ENCODE measurements around the gene MME.

The MME gene

DNA sequence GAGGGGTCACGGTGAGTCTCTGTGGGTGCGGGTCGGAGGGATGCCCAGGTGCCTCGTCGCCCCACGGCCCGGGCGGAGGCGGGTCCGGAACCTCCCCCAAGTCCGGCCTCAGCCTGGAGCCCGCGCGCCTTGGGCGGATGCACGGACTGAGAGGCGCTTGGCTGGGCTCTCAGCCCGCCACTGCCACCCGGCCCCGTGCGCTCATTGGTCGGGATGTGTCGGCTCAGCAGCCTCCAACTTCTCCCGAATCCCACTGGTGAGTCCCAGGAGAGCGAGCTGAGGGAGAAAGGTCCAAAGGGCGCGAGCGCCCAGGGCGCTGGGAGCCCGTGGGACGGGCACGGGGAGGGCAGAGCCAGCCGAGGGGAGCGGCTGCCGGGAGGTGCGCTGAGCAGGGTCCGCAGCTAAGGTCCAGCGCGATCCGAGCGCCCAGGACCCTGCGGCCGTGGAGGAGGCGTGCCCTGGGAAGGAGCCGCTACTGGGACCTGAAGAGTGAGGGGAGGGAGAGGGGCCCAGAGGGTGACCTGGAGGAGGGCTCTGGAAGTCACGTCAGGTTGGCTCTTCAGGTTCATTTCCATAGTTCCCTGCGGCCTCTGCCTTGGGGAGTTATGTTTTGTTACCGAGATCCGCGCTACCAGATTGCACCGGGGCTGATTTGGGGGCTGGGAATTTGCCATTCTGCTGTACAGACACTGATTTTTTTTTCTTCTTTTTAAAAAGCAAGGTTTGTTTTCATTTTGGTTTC lies at the start of gene MME:
Gene MME (plus strand): TSS at position 574 of the 742 bp plus-strand sequence. CDS start 3,849 bp downstream, outside the sequence.
- DNase-seq (ENCODE audit: low spot score), result peak; percentile 90

DNA sequence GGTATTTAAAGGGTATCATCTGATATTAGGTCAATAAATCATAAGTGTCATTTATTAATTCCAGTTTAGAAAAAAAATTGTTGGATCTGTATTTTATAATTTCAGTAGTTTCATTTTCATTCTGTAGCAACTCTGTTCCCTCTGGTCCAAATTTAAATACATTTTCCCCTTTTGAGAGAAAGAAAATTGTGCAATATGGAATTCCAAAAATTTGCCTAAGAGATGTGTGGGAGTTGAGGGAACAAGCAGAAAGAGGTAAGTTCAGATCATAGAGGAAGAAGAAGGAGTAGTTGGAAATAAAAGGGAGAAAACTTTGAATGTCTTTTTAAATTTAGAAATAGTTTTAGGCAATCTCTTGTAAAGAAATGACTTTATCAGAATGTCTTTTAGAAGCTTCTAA lies 48.9 kb upstream of the MME start:
- DNase-seq (ENCODE audit: low spot score), result peak; percentile 27

DNA sequence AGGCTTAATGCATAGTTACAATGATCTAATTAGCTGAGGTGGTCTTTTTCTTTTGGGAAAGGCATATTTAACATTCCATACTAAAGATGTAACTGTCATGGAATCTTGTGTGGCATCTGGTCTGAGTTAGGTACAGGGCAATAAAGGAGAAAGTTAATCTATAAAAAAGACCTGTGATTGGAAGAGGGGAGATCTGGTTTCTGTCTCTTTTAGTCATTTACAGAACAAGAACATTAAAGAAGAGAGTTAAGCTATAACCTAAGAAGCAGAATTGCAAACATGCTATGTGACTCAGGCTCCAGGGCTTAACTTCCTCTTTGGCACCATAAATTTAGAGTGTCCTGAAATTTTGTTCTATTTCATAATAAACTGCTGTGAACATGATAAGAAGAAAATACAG lies 47.2 kb upstream of the MME start:
- DNase-seq (ENCODE audit: low spot score), result peak; percentile 20

DNA sequence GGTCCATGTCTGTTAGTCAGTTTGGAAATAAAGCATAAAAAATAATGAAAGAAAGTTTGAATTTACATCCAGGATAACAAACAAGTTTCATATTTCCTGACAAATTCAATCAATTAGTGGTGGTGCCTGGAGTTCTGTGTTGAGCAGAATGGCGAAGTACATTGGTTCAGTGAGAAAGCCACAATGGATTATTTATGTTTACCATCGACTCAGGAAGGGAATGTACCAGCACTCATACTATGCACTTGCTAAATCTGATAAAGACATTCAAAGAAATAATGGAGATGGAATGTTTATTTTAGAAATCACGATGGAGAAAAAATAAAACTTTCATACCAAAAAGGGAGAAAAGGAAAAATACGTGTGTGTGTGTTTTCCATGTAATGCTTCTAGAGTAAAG lies 45.3 kb upstream of the MME start:
- DNase-seq (ENCODE audit: low spot score), result no peak

DNA sequence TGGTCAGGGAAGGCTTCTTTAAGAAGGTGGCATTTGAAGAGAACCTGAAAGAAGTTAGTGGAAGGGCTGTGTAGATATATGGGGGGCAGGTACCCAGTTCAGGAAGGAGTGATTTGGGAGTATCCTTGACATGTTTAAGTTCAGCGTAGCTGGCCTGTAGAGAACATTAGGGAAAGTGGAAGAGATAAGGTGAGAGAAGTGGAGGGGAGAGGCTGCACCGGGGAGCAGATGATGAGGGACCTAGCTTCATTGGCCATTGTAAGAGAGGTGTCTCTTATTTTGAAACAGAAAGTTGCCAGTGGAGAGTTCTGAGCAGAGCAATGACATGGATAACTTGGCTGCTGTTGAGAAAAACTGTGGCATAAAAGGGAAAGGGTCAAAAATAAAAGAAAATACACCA lies 44.6 kb upstream of the MME start:
- DNase-seq (ENCODE audit: low spot score), result no peak

DNA sequence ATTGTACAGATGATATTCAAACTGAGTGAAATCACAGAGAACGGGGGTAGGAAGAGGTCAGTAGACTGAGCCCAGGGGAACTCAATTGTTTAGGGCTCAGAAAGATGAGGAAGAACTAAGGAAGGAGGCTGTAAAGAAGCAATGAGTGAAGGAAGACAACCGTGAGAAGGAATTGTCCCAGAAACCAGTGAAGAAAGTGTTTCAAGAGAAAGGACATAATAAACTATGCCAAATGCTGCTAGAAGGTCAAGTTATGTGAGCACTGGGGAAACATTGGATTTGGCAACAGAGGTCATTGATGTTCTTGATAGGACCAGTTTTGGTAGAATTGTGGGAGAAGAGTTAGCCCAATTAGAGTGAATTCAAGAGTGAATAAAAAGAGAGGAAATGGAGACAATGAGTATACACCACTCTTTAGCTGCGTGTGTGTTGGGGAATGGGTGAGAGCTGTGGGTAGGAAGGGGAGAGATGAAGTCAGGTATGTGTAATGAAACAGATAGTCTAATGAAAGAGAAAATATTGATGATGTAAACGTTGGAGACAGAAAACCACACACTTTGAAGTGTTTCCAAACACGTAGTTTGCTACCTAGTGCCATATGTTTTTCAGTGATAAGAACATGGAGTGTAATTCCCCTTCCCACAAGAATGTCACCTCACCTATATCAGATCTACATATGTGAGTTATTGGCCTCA lies 42.5 kb upstream of the MME start:
- no peak for DNase-seq (ENCODE audit: low spot score)

DNA sequence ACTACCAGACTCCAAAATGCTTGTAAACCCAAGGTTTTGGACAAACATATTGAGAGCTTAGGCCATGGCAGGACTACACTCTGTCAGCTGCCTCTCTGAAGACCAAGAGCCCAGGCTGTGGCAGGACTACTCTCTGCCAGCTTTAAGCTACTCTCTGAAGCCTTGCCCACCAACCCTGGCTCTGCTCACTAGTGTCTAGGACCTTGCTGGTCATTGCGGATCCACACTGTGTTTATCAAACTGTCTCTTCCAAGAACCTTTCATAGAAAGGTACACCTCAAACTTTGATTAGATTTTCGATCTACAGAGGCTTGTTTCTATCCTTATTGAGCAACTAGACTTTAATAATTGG lies 41.9 kb upstream of the MME start:
- DNase-seq (ENCODE audit: low spot score), result no peak

DNA sequence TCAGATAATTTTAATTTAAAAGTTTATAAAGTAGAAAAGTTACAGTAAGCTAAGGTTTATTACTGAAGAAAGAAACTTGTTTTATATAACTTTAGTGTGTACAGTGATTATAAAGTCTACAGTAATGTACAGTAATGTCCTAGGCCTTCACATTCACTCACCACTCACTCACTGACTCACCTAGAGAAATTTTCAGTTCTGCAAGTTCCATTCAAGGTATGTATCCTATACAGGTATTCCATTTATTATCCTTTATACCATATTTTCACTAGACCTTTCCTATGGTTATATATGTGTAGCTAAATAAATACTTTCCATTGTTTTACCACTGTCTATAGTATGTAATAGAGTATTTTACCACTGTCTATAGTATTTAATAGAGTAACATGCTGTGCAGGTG lies 33.2 kb upstream of the MME start:
- DNase-seq (ENCODE audit: low spot score), result no peak

DNA sequence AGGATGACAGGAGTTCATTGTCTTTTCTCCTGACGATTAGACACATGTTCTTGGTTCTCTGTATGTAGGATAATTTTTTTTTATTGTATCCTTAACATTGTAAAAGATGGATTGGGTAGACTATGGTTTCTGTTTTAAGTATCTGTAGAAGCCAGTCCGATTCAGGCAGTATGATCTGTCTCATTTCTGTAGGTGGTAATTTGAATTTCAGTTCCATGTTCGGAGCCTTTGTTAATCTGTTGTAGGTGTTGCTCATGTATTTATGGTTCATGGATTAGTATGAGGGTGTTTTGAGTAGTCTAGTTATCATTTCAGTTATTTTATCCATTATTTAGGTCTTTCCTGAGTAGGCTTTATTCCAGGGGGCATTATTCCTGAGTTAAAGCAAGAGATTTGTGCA lies 32.4 kb upstream of the MME start:
- no peak for DNase-seq (ENCODE audit: low spot score)

DNA sequence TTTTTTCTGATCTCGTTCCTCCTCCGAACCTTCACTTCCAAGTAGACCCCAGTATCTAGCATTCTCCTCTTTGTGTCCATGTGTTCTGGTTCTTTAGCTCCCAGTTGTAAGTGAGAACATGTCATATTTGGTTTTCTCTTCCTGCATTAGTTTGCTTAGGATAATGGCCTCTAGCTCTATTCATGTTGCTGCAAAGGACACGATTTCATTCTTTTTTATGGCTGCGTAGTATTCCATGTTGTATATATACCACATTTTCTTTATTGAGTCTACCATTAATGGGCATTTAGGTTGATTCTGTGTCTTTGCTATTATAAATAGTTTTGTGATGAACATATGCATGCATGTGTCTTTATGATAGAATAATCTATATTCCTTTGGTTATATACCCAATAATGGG lies 30.2 kb upstream of the MME start:
- no peak for DNase-seq (ENCODE audit: low spot score)

DNA sequence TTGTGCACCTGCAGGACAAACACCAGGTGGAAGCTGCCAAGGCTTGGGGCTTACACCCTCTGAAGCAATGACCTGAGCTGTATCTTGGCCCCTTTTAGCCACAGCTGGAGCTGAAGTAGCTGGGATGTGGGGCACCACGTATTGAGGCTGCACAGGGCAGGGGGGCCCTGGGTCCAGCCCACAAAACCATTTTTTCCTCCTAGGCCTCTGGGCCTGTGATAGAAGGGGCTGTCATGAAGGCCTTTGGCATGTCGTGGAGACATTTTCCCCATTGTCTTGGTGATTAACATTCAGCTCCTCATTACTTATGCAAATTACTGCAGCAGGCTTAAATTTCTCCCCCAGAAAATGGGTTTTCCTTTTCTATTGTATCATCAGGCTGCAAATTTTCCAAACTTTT lies 27.6 kb upstream of the MME start:
- no peak for DNase-seq (ENCODE audit: low spot score)

DNA sequence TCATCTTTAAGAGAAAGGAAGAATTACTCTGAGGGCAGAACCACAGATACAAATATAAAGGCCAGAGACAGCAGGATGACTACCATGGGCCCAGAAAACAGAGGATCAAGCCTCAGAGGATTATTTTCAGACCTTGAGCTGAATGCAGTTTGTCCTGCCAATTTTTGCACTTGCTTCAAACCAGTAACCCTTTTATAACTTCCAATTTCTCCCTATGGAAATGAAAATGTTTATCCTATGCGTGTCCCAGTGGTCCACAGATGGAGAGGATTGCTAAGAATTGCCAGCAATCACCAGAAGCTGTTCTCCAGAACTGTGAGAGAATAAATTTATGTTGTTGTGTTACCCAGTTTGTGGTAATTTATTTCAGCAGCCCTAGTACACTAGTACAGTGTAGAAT lies 26.4 kb upstream of the MME start:
- no peak for DNase-seq (ENCODE audit: low spot score)

DNA sequence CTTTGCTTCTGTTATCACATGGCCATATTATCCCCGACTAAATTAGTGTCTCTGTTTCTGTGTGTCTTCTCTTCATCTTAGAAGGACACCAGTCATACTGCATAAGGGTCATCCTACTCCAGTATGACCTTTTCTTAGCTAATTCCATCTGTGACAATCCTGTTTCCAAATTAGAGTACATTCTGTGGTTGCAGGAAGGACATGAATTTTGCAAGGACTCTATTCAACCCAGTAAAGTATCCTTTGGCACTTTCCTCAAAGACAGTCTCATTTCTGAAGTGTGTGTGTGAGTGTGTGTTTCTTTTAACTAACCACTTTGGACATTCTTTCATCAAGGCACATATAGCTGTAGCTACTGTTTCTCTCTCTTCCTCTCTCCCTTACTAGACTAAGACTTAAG lies 15.2 kb upstream of the MME start:
- DNase-seq (ENCODE audit: low spot score), result no peak

DNA sequence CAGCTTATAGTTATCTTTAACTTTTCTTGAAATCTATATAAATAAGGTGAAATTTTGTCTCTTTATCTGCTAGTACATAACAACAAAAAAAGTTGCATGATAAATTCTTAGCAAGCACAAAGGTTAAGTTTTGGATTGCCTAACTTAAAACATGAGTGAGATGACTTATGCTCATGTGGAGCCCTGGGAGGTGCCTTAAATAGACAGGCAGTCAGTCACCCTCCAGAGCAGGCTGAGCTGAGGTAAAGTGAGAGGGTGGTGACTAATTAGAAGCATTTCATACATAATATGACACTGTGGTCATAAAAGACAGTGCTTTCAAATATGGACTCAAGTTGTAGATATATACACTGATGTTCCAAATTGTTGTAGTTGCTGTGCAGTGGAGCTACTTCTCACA lies 14.6 kb upstream of the MME start:
- peak; percentile 52 for DNase-seq (ENCODE audit: low spot score)

DNA sequence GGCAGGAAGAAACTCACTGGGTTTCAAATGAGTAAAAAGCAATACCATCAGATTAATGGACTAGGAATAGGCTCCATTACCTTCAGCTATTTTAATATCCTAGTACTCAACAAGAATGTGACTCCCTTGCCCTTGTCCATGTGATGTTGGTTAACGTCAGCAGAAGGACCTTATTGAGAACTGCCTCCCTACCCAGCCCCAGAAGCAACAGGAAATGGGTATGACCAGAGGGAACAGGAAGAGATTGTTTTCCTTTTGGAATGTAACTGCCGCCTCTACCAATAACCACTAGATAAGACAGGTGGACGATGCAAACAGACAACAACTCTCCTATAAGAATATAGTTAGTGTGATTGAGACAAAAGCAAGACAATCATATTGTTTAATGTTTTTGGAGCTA lies 10.4 kb upstream of the MME start:
- no peak for DNase-seq (ENCODE audit: low spot score)

DNA sequence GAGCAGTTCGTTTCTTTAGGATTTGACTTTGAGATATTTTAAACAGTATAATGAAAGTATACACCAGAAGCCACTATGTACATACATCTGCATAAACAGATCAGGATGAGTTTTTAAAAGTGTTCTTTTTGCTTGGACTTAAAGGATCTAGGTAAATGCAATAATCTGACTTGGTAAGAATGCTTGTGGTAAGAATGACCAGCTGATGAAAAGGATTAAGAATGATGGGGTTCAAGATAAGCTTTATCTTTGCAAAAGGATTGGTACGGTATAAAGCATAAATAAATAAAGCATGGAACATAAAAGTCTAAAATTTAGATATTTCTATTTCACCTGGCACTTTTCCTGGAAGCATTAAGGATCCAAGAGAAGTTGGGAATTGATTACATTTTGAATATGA lies 9.8 kb upstream of the MME start:
- no peak for DNase-seq (ENCODE audit: low spot score)

DNA sequence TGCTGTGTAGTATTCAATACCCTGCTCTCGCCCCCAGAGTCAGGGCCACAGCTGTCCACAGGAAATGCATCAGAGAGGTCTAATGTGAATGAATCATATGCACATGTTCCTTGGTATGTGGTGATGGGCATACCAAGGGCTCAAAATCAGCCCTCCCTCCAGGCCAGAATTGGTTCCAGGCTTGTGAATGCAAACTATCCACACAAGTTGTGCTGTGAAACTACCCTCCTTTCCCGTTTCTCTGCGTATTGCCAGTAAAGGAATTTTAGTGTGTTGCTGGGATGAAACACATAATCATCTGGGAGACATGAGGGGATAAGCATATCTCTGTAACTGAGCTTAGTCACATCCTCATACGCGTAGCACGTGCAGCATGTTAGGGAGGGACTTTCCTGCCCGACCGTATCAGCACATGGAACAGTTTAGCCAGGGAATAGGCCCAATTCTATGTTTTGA lies 9.2 kb upstream of the MME start:
- peak; percentile 81 for DNase-seq (ENCODE audit: low spot score)

DNA sequence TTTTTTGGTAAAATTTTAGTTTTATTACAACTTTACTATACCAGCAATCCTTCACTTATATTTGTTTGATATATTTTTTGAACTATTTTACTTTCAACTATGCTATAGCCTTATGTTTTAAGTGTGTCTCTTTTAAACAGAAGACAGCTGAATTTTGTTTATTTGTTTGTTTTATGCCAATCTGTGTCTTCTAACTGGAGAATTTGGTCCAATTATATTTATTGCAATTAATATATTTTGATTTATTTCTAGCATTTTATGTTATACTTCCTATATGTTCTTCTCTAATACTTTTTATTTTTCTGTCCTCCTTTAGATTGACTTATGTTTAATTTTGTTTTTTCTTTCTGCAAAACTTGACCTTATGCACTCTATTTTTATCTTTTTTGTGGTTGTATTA lies 4.9 kb upstream of the MME start:
- no peak for DNase-seq (ENCODE audit: low spot score)

DNA sequence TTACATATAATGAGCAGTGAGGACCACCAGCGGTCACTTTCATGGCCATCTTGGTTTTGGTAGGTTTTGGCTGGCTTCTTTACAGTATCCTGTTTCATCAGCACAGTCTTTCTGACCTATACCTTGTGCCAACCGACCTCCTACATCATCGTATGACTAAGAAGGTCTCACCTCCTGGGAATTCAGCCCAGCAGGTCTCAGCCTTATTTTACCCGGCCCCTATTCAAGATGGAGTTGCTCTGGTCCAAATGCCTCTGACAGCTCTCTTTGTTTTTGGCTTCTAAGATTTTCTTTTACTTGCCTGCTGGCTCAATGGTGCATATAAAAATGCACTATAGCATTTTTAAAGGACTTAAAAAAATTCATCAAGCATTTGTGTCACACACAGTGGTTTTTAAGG lies 3.2 kb upstream of the MME start:
- no peak for DNase-seq (ENCODE audit: low spot score)

DNA sequence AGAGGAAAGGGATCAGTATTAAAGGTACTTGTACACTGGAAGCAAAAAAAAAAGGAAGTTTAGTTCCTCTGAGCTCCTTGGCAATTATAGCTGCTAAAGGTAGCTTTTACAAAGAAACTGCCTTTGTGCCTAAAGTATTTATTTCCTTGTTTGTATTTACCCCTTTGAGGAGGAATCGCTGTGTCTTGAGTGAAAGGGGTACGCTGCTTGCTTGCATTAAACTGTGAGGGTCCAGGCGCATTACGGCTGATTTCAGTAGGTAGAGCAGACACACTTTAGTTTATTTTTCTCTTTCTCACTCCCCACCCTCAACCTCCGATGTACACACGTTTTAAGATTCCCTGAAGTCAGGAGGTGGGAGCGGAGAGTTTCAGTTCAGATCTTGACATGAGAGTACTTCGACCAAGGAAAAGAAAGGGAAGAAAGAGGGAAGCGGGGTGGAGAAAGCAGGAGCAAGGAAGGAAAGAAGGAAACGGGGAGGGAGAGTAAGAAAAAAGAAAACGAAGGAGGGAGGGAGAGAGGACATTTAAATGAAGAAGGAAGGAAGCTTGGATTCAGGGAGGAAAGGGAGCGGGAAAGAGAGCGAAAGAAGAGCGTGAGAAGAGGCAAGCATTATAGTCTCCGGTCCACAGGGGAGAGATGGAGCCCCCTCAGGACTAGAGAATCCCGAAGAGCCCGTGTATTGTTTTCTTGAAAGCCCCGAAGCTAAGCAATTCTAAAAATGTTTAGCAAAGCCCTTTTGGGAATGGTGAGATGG lies 1.2 kb upstream of the MME start:
- no peak for DNase-seq (ENCODE audit: low spot score)

DNA sequence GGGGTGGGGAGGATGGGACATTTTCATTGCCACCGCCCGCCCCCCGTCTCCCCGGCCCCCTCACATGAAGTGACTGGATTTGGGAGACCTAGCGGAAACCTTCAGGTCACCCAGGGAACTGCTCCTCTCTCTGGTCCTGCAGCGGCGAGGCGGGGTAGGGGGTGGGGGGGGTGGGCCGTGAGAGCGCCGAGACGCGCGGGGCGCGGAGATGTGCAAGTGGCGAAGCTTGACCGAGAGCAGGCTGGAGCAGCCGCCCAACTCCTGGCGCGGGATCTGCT lies 712 bp upstream of the MME start:
- peak; percentile 70 for DNase-seq (ENCODE audit: low spot score)

DNA sequence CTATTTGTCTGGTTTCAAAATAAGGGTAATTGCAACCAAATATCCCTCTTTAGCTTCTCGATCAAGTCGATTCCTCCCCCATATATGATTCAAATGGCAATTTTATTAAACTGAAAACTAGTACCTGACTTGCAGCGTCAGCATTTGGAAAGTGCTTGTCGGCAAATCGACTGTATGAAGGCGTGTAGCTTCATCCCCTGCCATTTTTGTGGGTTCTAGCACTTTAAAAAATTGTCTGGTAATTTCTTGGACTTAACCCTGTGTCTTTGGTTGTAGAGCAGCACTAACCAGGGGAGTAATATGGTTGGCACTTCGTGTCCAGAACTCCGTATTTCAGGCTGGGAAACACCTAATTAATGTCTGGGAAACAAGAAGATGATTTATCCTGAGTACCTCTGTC lies 573 bp downstream of the MME start:
- no peak for DNase-seq (ENCODE audit: low spot score)

DNA sequence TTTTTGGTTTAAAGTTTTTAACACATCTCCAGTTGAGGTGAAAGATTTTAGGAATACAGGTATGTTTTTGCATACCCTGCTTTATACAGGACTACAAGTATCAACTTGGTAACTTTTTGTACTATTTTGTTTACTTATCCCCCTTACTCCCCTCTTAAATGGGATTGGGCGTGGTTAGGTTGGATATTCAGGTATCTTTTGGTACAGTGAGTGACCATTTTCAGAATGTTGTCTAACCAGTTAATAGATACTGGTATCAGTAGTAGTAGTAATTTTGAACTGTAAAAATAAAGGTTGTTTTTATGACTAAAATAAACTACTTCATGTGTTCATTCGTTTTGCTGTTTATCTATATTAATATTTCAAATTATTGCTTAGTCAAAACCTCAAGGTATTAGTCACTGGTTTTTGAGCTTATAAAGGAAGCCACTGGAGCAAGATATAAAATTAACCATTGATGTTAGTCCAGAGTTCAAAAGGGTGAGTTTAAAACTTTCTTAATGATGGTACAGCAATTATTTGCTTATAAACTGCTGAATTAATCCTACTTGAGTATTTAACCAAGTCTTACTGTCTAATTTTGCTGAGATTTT lies 3.3 kb downstream of the MME start:
- DNase-seq (ENCODE audit: low spot score), result no peak

All from GM03348 (cell line).